Measurements from ENCODE around the gene ATXN3L. TPM values are rescaled to one million over a fixed set of nuclear protein-coding genes. Genes with fewer than 3 reads are reported as not detected.

Gene ATXN3L
- total and polyA plus RNA-seq, 2 donors (not counting 1 experiment from before 2014, with no cell fraction given): not detected

DNA sequence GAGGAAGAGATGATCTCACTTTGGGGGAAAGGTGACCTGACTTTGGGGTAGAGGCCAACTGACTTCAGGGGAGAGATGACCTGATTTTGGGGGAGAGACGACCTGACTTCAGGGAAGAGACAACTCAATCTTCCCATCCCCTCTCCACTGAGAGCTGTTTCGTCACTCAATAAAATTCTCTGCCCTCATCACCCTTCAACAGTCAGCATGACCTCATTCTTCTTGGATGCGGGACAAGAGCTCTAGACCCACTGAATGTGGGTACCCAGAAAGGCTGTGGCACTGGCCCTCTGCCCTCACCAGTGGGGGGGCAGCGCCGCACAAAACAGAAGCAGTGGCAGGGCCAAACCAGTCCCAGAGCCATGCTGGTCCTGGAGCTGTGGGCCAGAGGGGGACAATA lies 34.6 kb downstream of the ATXN3L start:
- Histone ChIP-seq H3K27me3 (ENCODE audit: control insufficient read depth, insufficient read depth, low read length) (no peaks in the 10 kb centered on the region), H3K36me3 (ENCODE audit: control insufficient read depth, insufficient read depth, low read length) (no peaks in the 10 kb centered on the region), H4K20me1 (ENCODE audit: control insufficient read depth, extremely low read depth, insufficient read depth, low read length) (no peaks in the 10 kb centered on the region), H3K9me3 (ENCODE audit: control insufficient read depth, insufficient read depth, low read depth, low read length) (no peaks in the 10 kb centered on the region), H3K79me2 (ENCODE audit: control insufficient read depth, insufficient read depth, low read length) (no peaks in the 10 kb centered on the region), H3K4me1 (ENCODE audit: control insufficient read depth, extremely low read depth, insufficient read depth, low read length) (peaks cover 6% of the 10 kb centered on the region), H3K9ac (ENCODE audit: insufficient read depth, low read length) (no peak overlapping the region), H3K4me2 (ENCODE audit: extremely low read depth, insufficient read depth, low read length) (no peak overlapping the region), H3K4me3 (replicated peaks in 1 of 4; ENCODE audit: control extremely low read depth in 1 of 4, insufficient read depth in 1 of 4, low read depth in 3 of 4, low read length in 4 of 4) (no peak overlapping the region), H2AFZ (ENCODE audit: low read length) (no peak overlapping the region), H3K27ac (ENCODE audit: insufficient read depth, low read length) (no peak overlapping the region)
- no peak for TF ChIP-seq EZH2 (IDR thresholded peaks at IDR 0.05; ENCODE audit: low read length, missing control alignments)
- no peak for TF ChIP-seq CTCF (conservative IDR thresholded peaks at IDR 0.05 in 1 of 2, IDR thresholded peaks at IDR 0.05 in 1 of 2; ENCODE audit: low read depth in 1 of 2, low read length in 2 of 2)
- no peak for DNase-seq (ENCODE audit: low read depth in 2 of 2)

GRCh38 chrX:13284570-13284969 lies 35.3 kb downstream of the ATXN3L start:
- Histone ChIP-seq H4K20me1 (ENCODE audit: control insufficient read depth, extremely low read depth, insufficient read depth, low read length) (no peaks in the 10 kb centered on the region), H3K36me3 (ENCODE audit: control insufficient read depth, insufficient read depth, low read length) (no peaks in the 10 kb centered on the region), H3K27ac (ENCODE audit: insufficient read depth, low read length) (no peak overlapping the region), H3K9me3 (ENCODE audit: control insufficient read depth, insufficient read depth, low read depth, low read length) (no peaks in the 10 kb centered on the region), H3K4me2 (ENCODE audit: extremely low read depth, insufficient read depth, low read length) (no peak overlapping the region), H3K79me2 (ENCODE audit: control insufficient read depth, insufficient read depth, low read length) (no peaks in the 10 kb centered on the region), H2AFZ (ENCODE audit: low read length) (no peak overlapping the region), H3K4me3 (replicated peaks in 1 of 4; ENCODE audit: control extremely low read depth in 1 of 4, insufficient read depth in 1 of 4, low read depth in 3 of 4, low read length in 4 of 4) (no peak overlapping the region), H3K4me1 (ENCODE audit: control insufficient read depth, extremely low read depth, insufficient read depth, low read length) (peaks cover 6% of the 10 kb centered on the region), H3K27me3 (ENCODE audit: control insufficient read depth, insufficient read depth, low read length) (no peaks in the 10 kb centered on the region), H3K9ac (ENCODE audit: insufficient read depth, low read length) (no peak overlapping the region)
- TF ChIP-seq EZH2 (IDR thresholded peaks at IDR 0.05; ENCODE audit: low read length, missing control alignments): no peak
- TF ChIP-seq CTCF (conservative IDR thresholded peaks at IDR 0.05 in 1 of 2, IDR thresholded peaks at IDR 0.05 in 1 of 2; ENCODE audit: low read depth in 1 of 2, low read length in 2 of 2): no peak
- peak in 1 of 2 donors; percentile 58 for DNase-seq (ENCODE audit: low read depth in 2 of 2)

DNA sequence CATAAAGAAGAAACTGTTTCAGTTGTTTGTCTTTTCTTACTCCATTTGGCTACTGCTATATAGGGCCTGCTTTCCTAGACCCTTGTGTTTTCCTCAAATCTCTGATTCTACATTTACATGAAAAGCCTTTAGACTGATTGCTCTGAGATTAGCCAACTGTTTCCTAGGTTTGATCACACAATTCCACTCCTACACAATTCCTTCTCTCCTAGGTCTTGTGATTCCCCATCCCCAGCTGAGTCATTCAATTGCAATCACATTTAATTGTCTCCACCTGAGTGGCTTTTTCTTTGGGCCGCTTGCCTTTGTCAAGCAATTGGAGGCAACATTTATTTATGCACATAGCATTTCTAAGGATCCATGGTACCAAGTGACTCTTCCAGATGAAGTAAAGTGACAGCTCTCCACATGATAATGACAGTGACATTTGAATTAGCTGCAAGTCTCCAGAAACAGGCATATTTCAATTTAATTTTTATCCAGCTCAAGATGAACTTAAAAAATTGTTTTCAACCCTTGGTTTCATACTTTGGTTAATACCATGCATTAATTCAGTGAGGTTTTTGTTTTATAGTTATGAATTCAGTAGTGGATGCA lies 35.8 kb downstream of the ATXN3L start:
- peaks cover 6% of the 10 kb centered on the region for H3K4me1 ChIP-seq (ENCODE audit: control insufficient read depth, extremely low read depth, insufficient read depth, low read length)
- DNase-seq (ENCODE audit: low read depth in 2 of 2): peak in 1 of 2 donors; percentile 91
- H3K79me2 ChIP-seq (ENCODE audit: control insufficient read depth, insufficient read depth, low read length): no peaks in the 10 kb centered on the region
- no peak overlapping the region for H3K27ac ChIP-seq (ENCODE audit: insufficient read depth, low read length)
- no peaks in the 10 kb centered on the region for H3K9me3 ChIP-seq (ENCODE audit: control insufficient read depth, insufficient read depth, low read depth, low read length)
- no peaks in the 10 kb centered on the region for H3K27me3 ChIP-seq (ENCODE audit: control insufficient read depth, insufficient read depth, low read length)
- no peaks in the 10 kb centered on the region for H3K36me3 ChIP-seq (ENCODE audit: control insufficient read depth, insufficient read depth, low read length)
- H3K4me3 ChIP-seq (replicated peaks in 1 of 4; ENCODE audit: control extremely low read depth in 1 of 4, insufficient read depth in 1 of 4, low read depth in 3 of 4, low read length in 4 of 4): no peak overlapping the region
- H4K20me1 ChIP-seq (ENCODE audit: control insufficient read depth, extremely low read depth, insufficient read depth, low read length): no peaks in the 10 kb centered on the region
- no peak overlapping the region for H3K4me2 ChIP-seq (ENCODE audit: extremely low read depth, insufficient read depth, low read length)
- TF ChIP-seq EZH2 (IDR thresholded peaks at IDR 0.05; ENCODE audit: low read length, missing control alignments): no peak
- TF ChIP-seq CTCF (conservative IDR thresholded peaks at IDR 0.05 in 1 of 2, IDR thresholded peaks at IDR 0.05 in 1 of 2; ENCODE audit: low read depth in 1 of 2, low read length in 2 of 2): no peak
- no peak overlapping the region for H3K9ac ChIP-seq (ENCODE audit: insufficient read depth, low read length)
- H2AFZ ChIP-seq (ENCODE audit: low read length): no peak overlapping the region

Measured in fibroblast of lung (primary cell).